ENCODE data around the gene CALHM6.
A peak's percentile ranks its signal among the peaks of the same experiment; 100 is the strongest.
"Not testable (repeated sequence)": the region's sequence is repeated elsewhere in the genome, so short reads cannot be mapped to it uniquely, and the experiment has no call there.

Gene CALHM6

DNA sequence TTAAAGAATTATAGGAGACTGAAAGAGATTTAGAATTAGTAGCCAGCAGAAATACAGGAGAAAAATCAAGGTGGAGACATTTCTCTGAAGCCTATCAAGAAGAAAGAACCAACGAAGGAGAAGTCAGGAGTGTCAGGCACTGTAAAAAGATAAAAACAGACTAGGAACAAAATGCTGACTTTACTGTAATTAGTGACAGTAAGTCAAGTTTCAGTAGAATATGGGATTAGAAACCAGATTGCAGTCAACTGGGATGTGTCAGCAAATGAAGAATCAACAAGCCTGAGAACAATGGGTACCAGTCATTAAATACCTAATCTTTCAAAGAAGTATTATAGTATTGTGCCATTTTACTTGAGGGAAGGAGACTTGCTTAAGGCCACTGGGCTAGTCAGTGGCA is 21.6 kb downstream of the CALHM6 start:
- DNase-seq (ENCODE audit: low spot score), result no peak

DNA sequence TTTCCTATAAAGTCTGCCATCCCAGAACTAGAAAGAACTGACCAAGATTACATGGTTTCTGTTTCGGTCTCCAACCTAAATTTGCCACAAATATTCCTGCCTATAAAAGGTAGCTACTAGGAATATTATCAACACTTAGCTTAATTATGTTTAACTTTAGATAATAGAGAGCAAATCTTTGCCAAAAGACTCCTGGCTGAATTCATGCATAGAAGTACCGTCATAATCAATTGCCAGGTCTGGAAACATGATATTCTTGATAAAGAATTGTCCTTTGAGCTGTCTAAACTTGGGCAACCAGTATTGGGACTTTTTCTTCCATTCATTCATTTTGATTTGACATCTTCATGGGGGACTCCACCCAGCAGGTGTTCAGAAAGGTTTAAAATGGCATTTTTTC is 22.4 kb downstream of the CALHM6 start:
- no peak for DNase-seq (ENCODE audit: low spot score)

DNA sequence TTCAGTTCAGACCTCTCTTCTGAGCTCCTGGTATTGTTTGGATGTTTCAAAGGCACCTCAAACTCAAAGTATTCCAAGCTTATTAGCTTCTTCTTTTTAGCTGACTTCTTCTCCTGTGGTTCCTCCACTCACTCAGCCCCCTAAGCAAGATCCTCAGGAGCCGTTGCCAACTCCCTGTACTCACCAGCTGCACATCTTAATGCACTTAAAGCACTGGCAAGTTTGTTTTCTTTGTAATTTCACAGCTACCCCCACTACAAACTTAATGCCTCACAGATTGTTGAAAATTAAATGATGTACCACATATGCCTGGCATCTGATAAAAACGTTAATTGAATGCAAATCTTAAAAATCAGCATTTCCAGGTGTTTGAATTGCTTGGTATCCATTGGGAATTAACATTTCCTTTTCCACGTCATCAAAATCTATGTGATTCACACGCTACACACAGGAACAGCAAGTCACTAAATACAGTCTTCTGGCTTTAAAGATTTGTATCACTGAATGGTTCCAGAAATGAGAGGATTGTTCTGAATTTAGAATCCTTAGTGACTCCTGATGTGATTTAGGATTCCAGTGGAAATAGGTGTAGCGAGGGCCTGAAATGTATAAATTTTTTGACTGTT is 24.5 kb downstream of the CALHM6 start:
- DNase-seq (ENCODE audit: low spot score), result no peak

DNA sequence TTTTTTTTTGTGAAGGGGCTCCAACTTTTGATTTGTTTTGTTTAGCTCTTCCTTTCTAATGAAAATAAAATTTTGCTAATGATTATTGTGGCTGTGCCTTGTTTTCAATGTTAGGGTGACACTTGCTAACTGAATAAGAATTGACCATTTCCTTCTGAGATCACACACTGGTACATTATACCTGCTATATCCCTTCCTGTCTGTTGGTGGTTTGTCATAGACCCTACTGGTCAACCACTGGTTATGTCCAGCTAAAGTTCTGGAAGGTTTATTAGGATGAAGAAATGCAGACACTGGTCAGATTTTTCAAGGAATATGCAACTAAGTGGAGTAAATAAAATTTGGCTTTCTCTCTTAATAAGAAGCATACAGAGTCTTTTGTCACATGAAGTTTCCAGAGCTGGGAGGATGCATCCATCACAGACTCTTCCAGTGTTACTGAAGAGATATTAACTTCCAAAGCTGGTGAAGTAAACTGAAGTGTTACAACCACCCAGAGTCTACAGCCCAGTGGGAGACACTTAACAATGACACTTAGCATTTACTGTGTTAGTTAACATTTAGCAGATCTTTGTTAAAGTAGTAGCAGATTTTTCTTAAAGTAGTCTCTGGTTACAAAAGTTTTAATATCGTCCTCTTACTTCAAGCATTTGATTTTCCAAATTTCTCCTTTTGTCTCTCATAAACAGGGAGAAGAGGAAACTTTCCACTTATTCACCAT is 30.6 kb downstream of the CALHM6 start:
- DNase-seq (ENCODE audit: low spot score), result no peak

DNA sequence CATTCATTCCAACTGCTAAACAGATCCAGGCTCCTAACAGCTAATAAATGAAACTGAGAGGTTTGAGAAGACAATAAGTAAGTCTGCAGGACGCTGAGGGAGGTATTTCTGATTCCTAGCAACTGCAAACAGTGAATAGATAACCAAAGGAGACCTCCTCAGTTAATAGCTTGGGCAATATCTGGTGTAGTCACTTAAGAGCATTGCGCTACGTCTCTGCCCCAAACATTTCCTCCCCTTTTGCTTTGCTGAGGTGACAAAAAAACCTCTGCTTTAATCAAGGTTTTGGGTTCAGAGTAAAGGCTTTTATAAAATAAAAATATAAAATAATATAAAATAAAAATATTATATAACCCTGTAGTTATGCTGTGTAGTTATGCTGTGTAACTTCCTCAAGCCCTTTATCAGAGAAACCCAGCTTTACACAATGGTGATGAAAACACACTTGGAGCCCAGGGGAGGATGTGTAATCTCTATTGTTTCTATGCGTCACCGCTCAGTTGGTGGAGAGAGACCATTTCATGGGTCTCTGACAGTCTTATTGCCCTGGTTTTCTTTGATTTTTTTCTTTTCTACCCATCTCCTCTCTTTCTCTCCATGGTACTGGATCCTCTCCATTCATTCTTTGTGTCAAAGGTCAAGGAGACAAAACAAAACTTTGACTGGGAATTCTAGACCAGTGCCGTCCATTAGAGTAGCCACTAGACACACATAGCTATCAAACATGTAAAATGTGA is 31.3 kb downstream of the CALHM6 start:
- DNase-seq (ENCODE audit: low spot score), result no peak

DNA sequence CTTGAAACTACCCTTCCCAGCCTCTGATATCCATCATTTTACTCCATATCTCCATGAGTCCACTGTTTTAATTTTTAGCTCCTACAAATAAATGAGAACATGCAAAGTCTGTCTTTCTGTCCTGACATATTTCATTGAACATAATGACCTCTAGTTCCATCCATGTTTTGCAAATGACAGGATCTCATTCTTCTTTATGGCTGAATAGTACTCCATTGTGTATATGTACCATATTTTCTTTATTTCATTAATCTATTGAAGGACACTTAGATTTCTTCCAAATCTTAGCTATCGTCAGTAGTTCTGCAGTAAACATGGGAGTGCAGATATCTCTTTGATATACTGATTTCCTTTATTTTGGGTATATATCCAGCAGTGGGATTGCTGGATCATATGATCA is 34.0 kb downstream of the CALHM6 start:
- DNase-seq (ENCODE audit: low spot score), result not testable (repeated sequence)

DNA sequence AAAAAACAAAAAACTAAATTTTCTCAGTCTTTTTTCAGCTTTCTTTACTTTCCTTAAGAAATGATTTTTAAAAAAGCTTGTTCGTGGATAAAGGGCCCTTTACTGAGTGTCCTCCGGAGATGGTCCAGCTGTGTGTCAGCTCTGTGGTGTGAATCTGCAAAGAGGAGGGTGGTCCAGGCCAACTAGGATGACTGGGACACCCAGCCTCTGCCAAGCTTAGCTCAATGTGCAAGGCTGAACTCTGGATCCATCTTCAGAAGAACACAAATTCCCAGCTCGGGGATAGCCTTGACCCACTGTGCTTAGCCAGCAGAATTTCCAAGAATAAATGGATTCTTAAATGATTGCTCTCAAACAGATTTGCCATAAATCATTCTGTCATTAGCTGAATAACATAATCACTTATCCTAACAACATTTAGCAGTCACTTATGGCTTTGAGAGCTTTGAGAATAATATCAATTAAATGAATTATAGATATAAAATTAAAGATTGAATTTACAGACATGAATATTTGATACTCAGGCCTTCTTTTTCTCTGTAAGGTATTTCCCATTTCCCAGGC is 36.0 kb downstream of the CALHM6 start:
- no peak for DNase-seq (ENCODE audit: low spot score)

DNA sequence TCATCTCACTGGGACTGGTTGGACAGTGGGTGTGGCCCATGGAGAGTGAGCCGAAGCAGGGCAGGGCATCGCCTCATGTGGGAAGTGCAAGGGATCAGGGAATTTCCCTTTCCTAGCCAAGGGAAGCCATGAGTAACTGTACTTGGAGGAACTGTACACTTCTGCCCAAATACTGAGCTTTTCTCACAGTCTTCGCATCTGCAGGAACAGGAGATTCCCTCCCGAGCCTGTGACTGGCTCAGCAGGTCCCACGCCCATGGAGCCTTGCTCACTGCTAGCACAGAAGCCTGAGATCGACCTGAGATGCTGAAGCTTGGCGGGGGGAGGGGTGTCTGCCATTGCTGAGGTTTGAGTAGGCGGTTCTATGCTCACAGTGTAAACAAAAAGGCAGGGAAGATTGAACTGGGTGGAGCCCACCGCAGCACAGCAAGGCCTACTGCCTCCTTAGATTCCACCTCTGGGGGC is 39.8 kb downstream of the CALHM6 start:
- no peak for DNase-seq (ENCODE audit: low spot score)

DNA sequence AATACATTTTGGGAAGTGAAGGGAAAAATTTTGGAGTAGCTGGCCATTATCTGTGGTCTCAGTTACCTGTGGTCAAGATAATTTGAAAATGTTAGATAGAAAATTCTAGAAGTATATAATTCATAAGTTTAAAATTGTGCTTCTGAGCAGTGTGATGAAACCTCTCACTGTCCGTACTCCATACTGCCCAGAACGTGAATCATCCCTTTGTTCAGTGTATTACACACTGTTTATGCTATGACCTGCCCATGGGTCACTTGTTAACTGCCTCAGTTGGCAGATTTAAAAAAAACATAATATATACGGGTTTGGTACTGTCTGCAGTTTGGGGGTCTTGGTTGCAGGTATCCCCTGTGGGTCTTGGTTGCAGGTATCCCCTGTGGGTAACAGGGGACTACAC is 46.1 kb downstream of the CALHM6 start:
- no peak for DNase-seq (ENCODE audit: low spot score)

DNA sequence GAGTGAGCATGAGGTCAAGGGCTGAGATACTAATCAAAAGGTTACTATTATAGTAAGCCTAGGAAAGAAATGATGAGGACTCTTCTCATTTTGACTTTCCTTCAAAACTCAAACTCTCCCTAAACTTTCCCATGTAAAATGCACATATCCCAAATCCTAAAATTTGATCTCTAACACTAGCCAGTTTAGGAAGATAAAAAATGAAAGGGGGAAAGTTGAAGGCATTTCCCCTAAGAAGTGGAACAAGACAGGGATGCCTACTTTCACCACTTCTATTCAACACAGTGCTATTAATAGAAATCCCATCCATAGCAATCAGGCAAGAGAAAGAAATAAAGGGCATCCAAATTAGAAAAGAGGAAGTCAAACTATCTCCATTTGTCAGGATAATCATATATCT is 47.4 kb downstream of the CALHM6 start:
- no peak for DNase-seq (ENCODE audit: low spot score)

DNA sequence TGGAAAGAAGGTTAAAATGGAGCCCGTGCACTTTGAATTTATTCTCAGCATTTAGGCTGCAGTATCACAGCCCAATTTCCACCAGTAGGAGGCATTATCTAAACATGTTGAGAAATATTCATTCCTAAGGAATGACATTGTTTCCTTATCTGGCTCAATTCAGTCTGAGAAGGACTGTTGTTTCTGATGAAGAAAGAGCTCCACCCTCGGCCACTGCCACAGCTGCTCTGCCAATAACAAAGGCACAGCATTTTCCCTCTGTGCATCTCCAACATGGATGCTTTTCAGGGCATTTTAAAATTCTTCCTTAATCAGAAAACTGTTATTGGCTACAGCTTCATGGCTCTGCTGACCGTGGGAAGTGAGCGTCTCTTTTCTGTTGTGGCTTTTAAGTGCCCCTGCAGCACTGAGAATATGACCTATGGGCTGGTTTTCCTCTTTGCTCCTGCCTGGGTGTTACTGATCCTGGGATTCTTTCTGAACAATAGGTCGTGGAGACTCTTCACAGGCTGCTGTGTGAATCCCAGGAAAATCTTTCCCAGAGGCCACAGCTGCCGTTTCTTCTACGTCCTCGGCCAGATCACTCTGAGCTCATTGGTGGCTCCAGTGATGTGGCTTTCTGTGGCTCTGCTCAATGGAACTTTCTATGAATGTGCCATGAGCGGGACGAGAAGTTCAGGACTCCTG is 50.4 kb downstream of the CALHM6 start, which contains the start of gene CALHM5:
Gene CALHM5, plus strand, starts transcription at position 216 of the 687 bp plus-strand sequence. Its CDS starts 58 bp downstream, at position 274.
- DNase-seq (ENCODE audit: low spot score), result peak; percentile 29

DNA sequence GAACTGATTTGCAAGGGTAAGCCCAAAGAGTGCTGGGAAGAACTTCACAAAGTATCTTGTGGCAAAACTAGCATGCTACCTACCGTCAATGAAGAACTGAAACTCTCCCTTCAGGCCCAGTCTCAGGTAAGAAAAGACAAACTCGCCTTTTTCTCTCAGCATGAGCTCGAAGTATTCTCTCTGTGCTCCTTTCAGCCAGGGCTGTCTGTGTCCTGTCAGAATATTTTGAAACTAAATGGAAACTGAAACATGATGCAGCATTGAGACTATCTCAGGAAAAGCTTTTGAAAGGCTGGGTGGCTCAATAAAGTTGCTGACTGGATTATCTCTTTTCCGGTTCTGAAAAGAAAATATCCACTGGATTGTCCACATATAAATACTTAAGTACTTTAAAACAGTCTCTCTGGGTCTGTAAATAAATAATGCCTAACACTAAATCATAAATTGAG is 51.0 kb downstream of the CALHM6 start:
- no peak for DNase-seq (ENCODE audit: low spot score)

DNA sequence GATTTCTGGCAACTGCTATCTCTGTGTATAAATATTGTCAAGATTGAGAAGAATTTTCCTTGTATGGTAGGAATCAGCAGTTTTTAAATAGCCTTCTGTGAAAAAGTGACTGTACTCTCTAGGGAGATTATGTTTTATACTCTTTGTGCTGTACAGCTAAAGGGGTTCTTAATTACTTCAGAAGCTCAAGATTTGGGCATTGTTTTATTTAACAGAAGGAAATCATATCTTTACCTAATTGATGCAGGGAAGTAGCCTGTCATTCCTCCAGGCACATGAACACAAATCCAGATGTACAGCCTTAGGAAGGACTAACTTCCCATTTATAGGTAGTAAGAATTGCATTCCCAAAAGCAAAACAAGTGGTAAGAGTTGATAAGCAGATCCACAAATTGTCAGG is 51.6 kb downstream of the CALHM6 start:
- no peak for DNase-seq (ENCODE audit: low spot score)

Measured in globus pallidus (tissue), 1 donor.